DMS53 (cell line): ENCODE measurements around the gene BNIP3.

Experiments
- DNase-seq: peaks from one replicate; lab custom pipeline; 2025; lab: John Stamatoyannopoulos, UW

BNIP3 gene

GRCh38 chr10:131949041-131949862, 32.5 kb downstream of the BNIP3 start:
- no peak for DNase-seq

GRCh38 chr10:131948501-131948900, 33.2 kb downstream of the BNIP3 start:
- no peak for DNase-seq

GRCh38 chr10:131947631-131948347, 33.9 kb downstream of the BNIP3 start:
- no peak for DNase-seq

- no peak for DNase-seq
These were observed 34.8 kb downstream of the BNIP3 start for GRCh38 chr10:131946880-131947279.

- no peak for DNase-seq
These were observed 35.4 kb downstream of the BNIP3 start for GRCh38 chr10:131946321-131946751.

GRCh38 chr10:131944976-131945695, 36.6 kb downstream of the BNIP3 start:
- DNase-seq = no peak

GRCh38 chr10:131944412-131944811, 37.3 kb downstream of the BNIP3 start:
- no peak for DNase-seq

GRCh38 chr10:131943021-131943814, 38.5 kb downstream of the BNIP3 start:
- DNase-seq = peak; percentile 49

- DNase-seq = no peak
These were observed 39.3 kb downstream of the BNIP3 start for GRCh38 chr10:131942455-131942854.

- no peak for DNase-seq
These were observed 43.0 kb downstream of the BNIP3 start for GRCh38 chr10:131938681-131939080.

GRCh38 chr10:131937836-131938235, 43.9 kb downstream of the BNIP3 start:
- no peak for DNase-seq

- DNase-seq = no peak
These were observed 45.0 kb downstream of the BNIP3 start for GRCh38 chr10:131936736-131937135.

- DNase-seq = no peak
These were observed 45.4 kb downstream of the BNIP3 start for GRCh38 chr10:131936294-131936693.

GRCh38 chr10:131935260-131935659, 46.5 kb downstream of the BNIP3 start:
- DNase-seq = no peak

GRCh38 chr10:131934769-131935168, 47.0 kb downstream of the BNIP3 start:
- no peak for DNase-seq

GRCh38 chr10:131933696-131934086, 48.0 kb downstream of the BNIP3 start:
- DNase-seq = no peak

GRCh38 chr10:131933016-131933695, 48.6 kb downstream of the BNIP3 start:
- no peak for DNase-seq

GRCh38 chr10:131931981-131932380, 49.7 kb downstream of the BNIP3 start:
- DNase-seq = no peak

- no peak for DNase-seq
These were observed 51.0 kb downstream of the BNIP3 start for GRCh38 chr10:131930586-131931330.

GRCh38 chr10:131930150-131930549, 51.6 kb downstream of the BNIP3 start:
- no peak for DNase-seq
